Activated CD4-positive, alpha-beta T cell treated with anti-CD3 and anti-CD28 coated beads, Interleukin-2, Interleukin-4, amounts not matched to agents 100 ng/mL and 50 ng/mL, durations not matched to agents 16 hours and 8 hours (primary cell): ENCODE data around the gene ABHD15.

ENCODE experiments used
- DNase-seq: peaks from one replicate; pipeline ENCODE4 v3.0.0-alpha.2; 2020; ENCODE audit warnings: low spot score

Gene ABHD15

DNA sequence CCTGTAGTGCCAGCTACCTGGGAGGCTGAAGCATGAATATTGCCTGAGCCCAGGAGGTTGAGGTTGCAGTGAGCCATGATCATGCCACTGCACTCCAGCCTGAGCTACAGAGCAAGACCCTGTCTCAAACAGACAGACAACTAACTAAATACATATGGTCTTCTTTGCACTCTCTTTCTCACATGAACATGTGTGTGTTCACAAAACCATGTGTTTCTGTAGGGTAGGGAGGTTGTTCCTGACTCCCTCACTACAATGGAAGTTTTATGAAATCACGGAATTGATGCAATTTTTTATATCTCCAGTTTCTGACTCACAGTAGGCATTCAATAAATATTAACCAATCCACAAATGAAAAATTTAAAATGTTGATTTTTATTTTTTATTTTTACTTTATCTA lies 48.5 kb downstream of the ABHD15 start:
- no peak for DNase-seq

DNA sequence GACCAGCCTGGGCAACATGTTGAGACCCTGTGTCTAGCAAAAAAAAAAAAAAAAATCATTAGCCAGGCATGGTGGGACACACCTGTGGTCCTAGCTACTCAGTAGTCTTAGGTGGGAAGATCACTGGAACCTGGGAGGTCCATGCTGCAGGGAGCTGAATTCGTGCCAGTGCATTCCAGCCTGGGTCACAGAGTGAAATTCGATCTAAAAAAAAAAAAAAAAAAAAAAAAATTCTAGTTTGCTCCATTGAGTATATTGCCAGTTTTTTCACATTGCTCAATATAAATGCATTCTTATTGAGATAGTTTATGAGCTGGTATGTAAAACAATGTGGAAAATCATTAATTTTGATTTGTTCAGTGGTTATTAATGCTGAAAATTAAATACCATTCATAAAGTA lies 52.0 kb downstream of the ABHD15 start:
- DNase-seq, result no peak

DNA sequence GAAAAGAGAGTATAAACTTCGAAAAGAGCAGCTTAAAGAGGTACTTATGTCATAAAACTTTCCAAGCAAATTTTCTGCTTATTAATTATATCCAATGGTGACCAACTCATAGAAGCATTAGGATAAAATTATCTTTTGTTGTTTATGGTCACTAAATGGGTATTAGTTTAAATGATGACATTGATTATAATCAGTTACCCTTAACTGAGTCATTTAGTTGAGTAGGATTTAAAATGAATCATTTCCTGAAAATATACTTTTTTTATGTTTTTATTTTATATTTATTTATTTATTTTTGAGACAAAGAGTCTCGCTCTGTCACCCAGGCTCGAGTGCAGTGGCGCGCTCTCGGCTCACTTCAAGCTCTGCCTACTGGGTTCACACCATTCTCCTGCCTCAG lies 55.9 kb downstream of the ABHD15 start:
- no peak for DNase-seq
